ENCODE data around the gene ADAM21.
"Not testable (repeated sequence)": the region's sequence is repeated elsewhere in the genome, so short reads cannot be mapped to it uniquely, and the experiment has no call there.

ADAM21 gene

GRCh38 chr14:70451874-70452273 is at the start of gene ADAM21:
Gene ADAM21, plus strand, starts transcription at chr14:70452174. Its CDS starts 5,326 bp downstream, at chr14:70457500.
- Histone ChIP-seq H3K4me1 (ENCODE audit: control insufficient read depth in 2 of 2, insufficient read depth in 2 of 2, low read length in 2 of 2) (no peaks in the 10 kb centered on the region), H3K9ac (ENCODE audit: low read depth in 1 of 2, low read length in 2 of 2) (no peak within 1 kb of the TSS), H3K36me3 (ENCODE audit: control insufficient read depth in 2 of 2, insufficient read depth in 2 of 2, low read length in 2 of 2) (no peaks in the 10 kb centered on the region), H3K4me3 (ENCODE audit: low read length in 2 of 2) (no peak within 1 kb of the TSS), H3K9me3 (ENCODE audit: control insufficient read depth in 2 of 2, low read length in 2 of 2) (no peaks in the 10 kb centered on the region), H3K27me3 (ENCODE audit: control insufficient read depth in 2 of 2, insufficient read depth in 2 of 2, low read length in 2 of 2) (no peaks in the 10 kb centered on the region), H3K27ac (ENCODE audit: low read depth in 2 of 2, low read length in 2 of 2) (no peak within 1 kb of the TSS)

- H3K4me3 ChIP-seq (ENCODE audit: low read length in 2 of 2); H3K9ac ChIP-seq (ENCODE audit: low read depth in 1 of 2, low read length in 2 of 2); H3K4me1 ChIP-seq (ENCODE audit: control insufficient read depth in 2 of 2, insufficient read depth in 2 of 2, low read length in 2 of 2); H3K27ac ChIP-seq (ENCODE audit: low read depth in 2 of 2, low read length in 2 of 2); H3K27me3 ChIP-seq (ENCODE audit: control insufficient read depth in 2 of 2, insufficient read depth in 2 of 2, low read length in 2 of 2); H3K36me3 ChIP-seq (ENCODE audit: control insufficient read depth in 2 of 2, insufficient read depth in 2 of 2, low read length in 2 of 2); H3K9me3 ChIP-seq (ENCODE audit: control insufficient read depth in 2 of 2, low read length in 2 of 2): not testable (repeated sequence)
Measured at GRCh38 chr14:70403335-70403734, 48.6 kb upstream of the ADAM21 start.

GRCh38 chr14:70406216-70406615 is 45.8 kb upstream of the ADAM21 start:
- H3K9me3 ChIP-seq (ENCODE audit: control insufficient read depth in 2 of 2, low read length in 2 of 2); H3K27ac ChIP-seq (ENCODE audit: low read depth in 2 of 2, low read length in 2 of 2); H3K27me3 ChIP-seq (ENCODE audit: control insufficient read depth in 2 of 2, insufficient read depth in 2 of 2, low read length in 2 of 2); H3K4me3 ChIP-seq (ENCODE audit: low read length in 2 of 2); H3K9ac ChIP-seq (ENCODE audit: low read depth in 1 of 2, low read length in 2 of 2); H3K4me1 ChIP-seq (ENCODE audit: control insufficient read depth in 2 of 2, insufficient read depth in 2 of 2, low read length in 2 of 2): not testable (repeated sequence)
- peaks cover 0 to 12% of the 10 kb centered on the region in 2 donors for H3K36me3 ChIP-seq (ENCODE audit: control insufficient read depth in 2 of 2, insufficient read depth in 2 of 2, low read length in 2 of 2)

GRCh38 chr14:70407621-70408020 is 44.4 kb upstream of the ADAM21 start:
- Histone ChIP-seq H3K27me3 (ENCODE audit: control insufficient read depth in 2 of 2, insufficient read depth in 2 of 2, low read length in 2 of 2) (no peaks in the 10 kb centered on the region), H3K4me3 (ENCODE audit: low read length in 2 of 2) (no peak overlapping the region), H3K9ac (ENCODE audit: low read depth in 1 of 2, low read length in 2 of 2) (no peak overlapping the region), H3K36me3 (ENCODE audit: control insufficient read depth in 2 of 2, insufficient read depth in 2 of 2, low read length in 2 of 2) (peaks cover 0 to 7% of the 10 kb centered on the region in 2 donors), H3K4me1 (ENCODE audit: control insufficient read depth in 2 of 2, insufficient read depth in 2 of 2, low read length in 2 of 2) (peaks cover 0 to 3% of the 10 kb centered on the region in 2 donors), H3K9me3 (ENCODE audit: control insufficient read depth in 2 of 2, low read length in 2 of 2) (no peaks in the 10 kb centered on the region), H3K27ac (ENCODE audit: low read depth in 2 of 2, low read length in 2 of 2) (no peak overlapping the region)

- no peak overlapping the region for H3K9ac ChIP-seq (ENCODE audit: low read depth in 1 of 2, low read length in 2 of 2)
- no peaks in the 10 kb centered on the region for H3K9me3 ChIP-seq (ENCODE audit: control insufficient read depth in 2 of 2, low read length in 2 of 2)
- peaks cover 0 to 8% of the 10 kb centered on the region in 2 donors for H3K4me1 ChIP-seq (ENCODE audit: control insufficient read depth in 2 of 2, insufficient read depth in 2 of 2, low read length in 2 of 2)
- no peaks in the 10 kb centered on the region for H3K27me3 ChIP-seq (ENCODE audit: control insufficient read depth in 2 of 2, insufficient read depth in 2 of 2, low read length in 2 of 2)
- H3K36me3 ChIP-seq (ENCODE audit: control insufficient read depth in 2 of 2, insufficient read depth in 2 of 2, low read length in 2 of 2), result no peaks in the 10 kb centered on the region
- H3K27ac ChIP-seq (ENCODE audit: low read depth in 2 of 2, low read length in 2 of 2), result no peak overlapping the region
- peak overlapping the region; percentile 79 to 100 for H3K4me3 ChIP-seq (ENCODE audit: low read length in 2 of 2)
Measured at GRCh38 chr14:70415788-70416187, 36.2 kb upstream of the ADAM21 start.

- Histone ChIP-seq H3K9ac (ENCODE audit: low read depth in 1 of 2, low read length in 2 of 2) (peak overlapping the region; percentile 82 to 94), H3K4me1 (ENCODE audit: control insufficient read depth in 2 of 2, insufficient read depth in 2 of 2, low read length in 2 of 2) (peaks cover 0 to 8% of the 10 kb centered on the region in 2 donors), H3K9me3 (ENCODE audit: control insufficient read depth in 2 of 2, low read length in 2 of 2) (no peaks in the 10 kb centered on the region), H3K4me3 (ENCODE audit: low read length in 2 of 2) (peak overlapping the region; percentile 79 to 100), H3K27ac (ENCODE audit: low read depth in 2 of 2, low read length in 2 of 2) (peak overlapping the region; percentile 87 to 90), H3K36me3 (ENCODE audit: control insufficient read depth in 2 of 2, insufficient read depth in 2 of 2, low read length in 2 of 2) (no peaks in the 10 kb centered on the region), H3K27me3 (ENCODE audit: control insufficient read depth in 2 of 2, insufficient read depth in 2 of 2, low read length in 2 of 2) (no peaks in the 10 kb centered on the region)
Measured at GRCh38 chr14:70416338-70416724, 35.6 kb upstream of the ADAM21 start.

- Histone ChIP-seq H3K36me3 (ENCODE audit: control insufficient read depth in 2 of 2, insufficient read depth in 2 of 2, low read length in 2 of 2) (no peaks in the 10 kb centered on the region), H3K4me1 (ENCODE audit: control insufficient read depth in 2 of 2, insufficient read depth in 2 of 2, low read length in 2 of 2) (peaks cover 0 to 8% of the 10 kb centered on the region in 2 donors), H3K27me3 (ENCODE audit: control insufficient read depth in 2 of 2, insufficient read depth in 2 of 2, low read length in 2 of 2) (no peaks in the 10 kb centered on the region), H3K9ac (ENCODE audit: low read depth in 1 of 2, low read length in 2 of 2) (peak within 1 kb of the TSS; percentile 82 to 94), H3K9me3 (ENCODE audit: control insufficient read depth in 2 of 2, low read length in 2 of 2) (no peaks in the 10 kb centered on the region), H3K27ac (ENCODE audit: low read depth in 2 of 2, low read length in 2 of 2) (peak within 1 kb of the TSS; percentile 87 to 90), H3K4me3 (ENCODE audit: low read length in 2 of 2) (peak within 1 kb of the TSS; percentile 79 to 100)
Measured at GRCh38 chr14:70416725-70417349, 35.1 kb upstream of the ADAM21 start, which contains the start of gene SYNJ2BP. Gene SYNJ2BP, minus strand, starts transcription at chr14:70417090. Its CDS starts 127 bp downstream, at chr14:70416963.

GRCh38 chr14:70419270-70419931 is 32.6 kb upstream of the ADAM21 start:
- not testable (repeated sequence) for H3K4me3 ChIP-seq (ENCODE audit: low read length in 2 of 2); H3K9ac ChIP-seq (ENCODE audit: low read depth in 1 of 2, low read length in 2 of 2); H3K4me1 ChIP-seq (ENCODE audit: control insufficient read depth in 2 of 2, insufficient read depth in 2 of 2, low read length in 2 of 2); H3K27me3 ChIP-seq (ENCODE audit: control insufficient read depth in 2 of 2, insufficient read depth in 2 of 2, low read length in 2 of 2); H3K36me3 ChIP-seq (ENCODE audit: control insufficient read depth in 2 of 2, insufficient read depth in 2 of 2, low read length in 2 of 2); H3K27ac ChIP-seq (ENCODE audit: low read depth in 2 of 2, low read length in 2 of 2); H3K9me3 ChIP-seq (ENCODE audit: control insufficient read depth in 2 of 2, low read length in 2 of 2)

- Histone ChIP-seq H3K27me3 (ENCODE audit: control insufficient read depth in 2 of 2, insufficient read depth in 2 of 2, low read length in 2 of 2) (no peaks in the 10 kb centered on the region), H3K4me1 (ENCODE audit: control insufficient read depth in 2 of 2, insufficient read depth in 2 of 2, low read length in 2 of 2) (no peaks in the 10 kb centered on the region), H3K27ac (ENCODE audit: low read depth in 2 of 2, low read length in 2 of 2) (no peak overlapping the region), H3K9me3 (ENCODE audit: control insufficient read depth in 2 of 2, low read length in 2 of 2) (no peaks in the 10 kb centered on the region), H3K36me3 (ENCODE audit: control insufficient read depth in 2 of 2, insufficient read depth in 2 of 2, low read length in 2 of 2) (no peaks in the 10 kb centered on the region), H3K4me3 (ENCODE audit: low read length in 2 of 2) (no peak overlapping the region), H3K9ac (ENCODE audit: low read depth in 1 of 2, low read length in 2 of 2) (no peak overlapping the region)
Measured at GRCh38 chr14:70422538-70422937, 29.4 kb upstream of the ADAM21 start.

GRCh38 chr14:70425354-70425753 is 26.6 kb upstream of the ADAM21 start:
- H3K9ac ChIP-seq (ENCODE audit: low read depth in 1 of 2, low read length in 2 of 2), result no peak overlapping the region
- H3K36me3 ChIP-seq (ENCODE audit: control insufficient read depth in 2 of 2, insufficient read depth in 2 of 2, low read length in 2 of 2), result no peaks in the 10 kb centered on the region
- H3K27ac ChIP-seq (ENCODE audit: low read depth in 2 of 2, low read length in 2 of 2), result no peak overlapping the region
- H3K9me3 ChIP-seq (ENCODE audit: control insufficient read depth in 2 of 2, low read length in 2 of 2), result no peaks in the 10 kb centered on the region
- no peaks in the 10 kb centered on the region for H3K27me3 ChIP-seq (ENCODE audit: control insufficient read depth in 2 of 2, insufficient read depth in 2 of 2, low read length in 2 of 2)
- H3K4me1 ChIP-seq (ENCODE audit: control insufficient read depth in 2 of 2, insufficient read depth in 2 of 2, low read length in 2 of 2), result no peaks in the 10 kb centered on the region
- H3K4me3 ChIP-seq (ENCODE audit: low read length in 2 of 2), result no peak overlapping the region

All from mucosa of rectum (tissue), 2 donors.